Ramos (cell line): ENCODE results near the gene HDGFL2.

Experiments
- in situ Hi-C: fragments of 300-500 bp; cut with MboI; formaldehyde crosslinking; loops from one replicate; pipeline ENCODE4 v1.14.3; 2022; ENCODE audit warnings: low sequenced_read_pairs; ENCODE audit not compliant: unreplicated experiment

Gene HDGFL2

DNA sequence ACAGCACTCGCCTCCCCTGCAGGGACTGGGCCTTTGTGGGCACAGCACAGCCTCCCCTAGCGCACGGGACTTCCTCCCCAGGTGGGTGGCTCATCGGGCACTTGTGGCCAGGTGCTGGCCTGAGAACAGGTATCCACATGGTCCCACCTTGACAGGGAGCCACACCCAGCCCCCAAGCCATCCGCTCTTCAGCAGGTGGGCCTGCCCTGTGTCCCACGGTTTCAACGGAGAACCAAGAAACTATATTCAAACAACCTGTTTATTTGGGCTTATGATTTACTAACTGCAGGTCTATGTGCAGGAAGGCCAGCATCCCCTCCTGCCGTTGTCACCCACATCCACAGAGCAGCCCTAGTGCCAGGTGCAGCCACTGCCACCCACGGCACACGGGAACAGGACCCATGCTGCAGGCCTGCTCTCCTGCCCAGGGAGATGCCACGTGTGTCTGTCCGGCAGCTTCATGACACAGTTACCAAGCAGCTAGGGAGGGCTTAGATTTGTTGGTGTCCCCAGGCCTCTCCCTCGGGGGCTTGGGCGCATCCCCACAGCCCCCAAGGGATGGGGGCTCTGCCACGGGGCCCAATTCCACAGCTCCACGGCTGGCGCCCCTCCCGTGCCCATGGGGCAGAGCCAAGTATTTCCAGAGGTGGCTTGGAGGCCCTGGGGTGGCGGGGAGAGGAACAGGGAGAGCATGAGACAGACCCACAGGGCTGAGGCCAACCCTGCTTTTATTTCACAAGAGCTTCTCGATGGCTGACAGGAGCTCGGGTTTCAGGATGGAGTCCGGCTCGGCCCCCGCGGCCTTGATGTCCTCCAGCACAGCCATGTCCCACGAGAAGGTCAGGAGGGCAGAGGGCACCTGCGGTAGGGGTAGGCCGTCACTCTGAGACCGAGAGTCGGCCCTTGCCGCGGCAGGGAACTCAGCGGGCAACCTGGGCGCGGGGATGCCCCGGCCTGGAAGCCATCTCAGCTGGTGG lies 27.0 kb upstream of the HDGFL2 start:
- in situ Hi-C loops = no loop called here

DNA sequence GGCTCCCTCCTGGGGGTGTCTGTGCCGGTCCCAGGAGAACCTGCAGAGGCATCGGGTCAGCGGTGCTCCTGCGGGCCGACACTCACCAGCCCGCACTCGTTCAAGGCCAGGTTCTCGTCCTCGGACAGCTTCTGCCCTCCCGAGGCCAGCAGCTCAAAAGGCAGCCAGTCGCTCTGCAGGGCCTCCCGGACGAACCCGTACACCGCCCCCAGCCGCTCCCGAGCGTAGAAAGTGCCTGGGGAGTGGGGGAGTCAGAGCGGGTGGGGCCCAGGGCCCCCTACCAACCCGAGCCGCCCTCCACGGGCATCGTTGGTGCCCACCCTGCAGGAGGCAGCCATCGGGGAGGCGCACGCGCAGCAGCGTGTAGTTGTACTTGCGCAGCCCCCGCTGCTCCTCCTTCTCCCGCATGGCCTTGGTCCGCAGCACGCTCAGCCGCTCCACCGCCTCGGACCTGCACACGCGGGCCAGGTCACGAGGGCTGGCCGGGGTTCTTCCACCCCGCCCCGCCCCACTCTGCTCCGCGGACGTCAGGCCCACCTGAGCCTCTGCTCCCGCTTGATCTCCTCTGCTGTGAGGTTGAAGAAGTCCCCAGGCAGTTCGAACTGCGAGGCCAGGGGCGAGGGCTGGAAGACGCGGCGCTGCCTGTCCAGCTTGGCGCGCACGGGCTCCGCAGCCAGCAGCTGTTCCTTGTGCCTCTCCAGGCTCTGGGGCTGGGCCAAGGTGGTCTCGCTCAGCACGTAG lies 26.0 kb upstream of the HDGFL2 start:
- in situ Hi-C loops = no loop called here

DNA sequence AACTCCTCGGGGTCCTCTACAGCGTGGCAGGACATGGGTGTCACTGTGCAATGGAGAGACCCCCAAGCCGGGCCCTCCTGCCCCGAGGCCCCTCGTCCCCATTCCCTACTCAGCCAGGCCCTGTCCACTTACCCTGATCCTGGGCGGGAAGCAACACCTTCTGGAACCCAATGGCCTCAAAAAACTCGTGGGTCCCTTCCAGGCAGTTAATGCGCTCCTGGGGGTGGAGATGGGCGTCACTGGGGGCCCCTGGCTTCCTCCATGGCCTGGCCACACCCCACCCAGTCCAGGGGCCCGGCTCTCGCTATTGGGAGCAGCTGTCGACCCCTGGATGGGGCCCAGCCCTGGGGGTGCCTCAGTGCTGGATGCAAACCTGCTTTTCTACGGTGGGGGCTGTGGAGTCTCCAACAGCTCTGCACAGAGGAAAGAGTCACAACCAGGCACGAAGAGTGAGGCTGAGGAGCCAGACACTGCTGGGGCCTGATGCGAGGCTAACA lies 25.3 kb upstream of the HDGFL2 start:
- in situ Hi-C loops = no loop called here

DNA sequence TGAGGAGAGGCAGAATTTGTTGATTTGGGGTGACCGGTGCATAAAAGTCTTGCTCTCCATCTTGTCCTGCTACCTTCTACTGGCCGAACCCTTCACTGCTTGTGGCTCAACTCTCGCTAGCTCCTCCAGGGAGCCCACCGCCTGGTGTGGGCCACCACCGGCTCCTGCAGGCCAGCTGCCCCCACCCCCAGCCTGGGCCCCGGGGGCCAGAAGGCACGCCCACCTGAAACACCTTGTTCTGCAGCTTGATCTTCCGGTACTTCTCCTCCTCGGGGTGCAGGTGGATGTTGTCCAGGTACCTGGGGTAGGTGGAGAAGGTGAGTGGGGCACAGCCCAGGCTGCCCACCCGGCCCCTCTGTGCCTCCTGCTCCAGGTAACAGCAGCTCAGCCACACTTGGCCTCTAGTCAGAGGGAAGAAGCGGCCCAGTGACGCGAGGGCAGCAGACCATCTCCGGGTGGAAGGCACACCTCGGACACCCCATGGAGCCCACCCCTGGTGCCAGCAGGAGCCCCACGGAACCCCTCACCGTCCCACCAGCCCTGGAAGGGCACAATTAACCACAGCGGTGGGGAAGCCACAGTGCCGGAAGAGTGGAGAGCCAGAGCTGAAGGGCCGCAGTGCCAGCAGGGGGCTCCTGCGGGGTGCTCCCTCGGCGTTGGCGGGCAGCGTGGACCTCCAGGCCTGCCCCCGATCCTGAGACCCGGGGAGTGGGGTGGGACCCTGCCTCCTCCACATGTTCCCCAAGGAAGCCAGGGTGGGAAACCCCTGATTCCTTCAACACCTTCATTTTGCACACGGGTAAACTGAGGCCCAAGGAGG lies 24.6 kb upstream of the HDGFL2 start:
- in situ Hi-C loops = no loop called here

DNA sequence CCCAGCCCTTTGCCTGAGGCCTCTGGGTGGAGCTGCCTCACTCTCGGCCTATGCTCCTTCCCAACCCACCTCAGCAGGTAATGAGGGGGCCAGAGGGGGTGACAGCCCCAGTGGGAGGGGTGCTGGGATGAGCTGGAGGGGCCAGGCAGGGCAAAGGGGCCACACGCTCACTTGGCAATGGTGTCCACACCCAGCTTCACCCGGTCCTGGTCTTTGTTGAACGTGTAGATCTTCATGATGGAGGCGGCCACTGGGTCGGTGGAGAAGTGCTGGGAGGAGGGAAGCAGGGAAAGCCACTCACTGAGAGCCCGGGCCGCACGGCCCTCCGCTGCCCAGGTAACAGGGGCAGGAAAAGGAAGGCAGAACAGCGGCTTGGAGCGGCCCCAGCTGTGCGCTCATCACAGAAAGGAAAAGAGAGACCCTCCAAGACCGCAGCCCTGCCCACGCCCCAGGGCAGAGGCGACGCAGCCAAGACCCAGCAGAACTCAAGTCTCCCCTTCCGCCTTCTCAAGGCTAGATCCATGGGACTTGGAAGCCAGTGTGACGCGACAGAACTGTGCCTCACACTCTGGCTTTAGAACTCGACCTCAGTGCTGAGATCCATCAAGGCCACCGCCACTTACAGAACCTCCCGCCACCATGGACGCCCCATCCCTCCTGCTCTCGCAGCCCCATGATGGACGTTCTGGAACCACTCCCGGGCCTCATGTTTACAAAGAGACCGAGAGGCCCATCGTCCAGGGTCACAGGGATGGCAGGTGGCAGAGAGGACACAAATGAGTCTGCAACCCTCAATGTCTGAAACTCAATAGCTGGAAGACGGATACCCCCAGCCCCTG lies 23.7 kb upstream of the HDGFL2 start:
- in situ Hi-C loops = no loop called here

DNA sequence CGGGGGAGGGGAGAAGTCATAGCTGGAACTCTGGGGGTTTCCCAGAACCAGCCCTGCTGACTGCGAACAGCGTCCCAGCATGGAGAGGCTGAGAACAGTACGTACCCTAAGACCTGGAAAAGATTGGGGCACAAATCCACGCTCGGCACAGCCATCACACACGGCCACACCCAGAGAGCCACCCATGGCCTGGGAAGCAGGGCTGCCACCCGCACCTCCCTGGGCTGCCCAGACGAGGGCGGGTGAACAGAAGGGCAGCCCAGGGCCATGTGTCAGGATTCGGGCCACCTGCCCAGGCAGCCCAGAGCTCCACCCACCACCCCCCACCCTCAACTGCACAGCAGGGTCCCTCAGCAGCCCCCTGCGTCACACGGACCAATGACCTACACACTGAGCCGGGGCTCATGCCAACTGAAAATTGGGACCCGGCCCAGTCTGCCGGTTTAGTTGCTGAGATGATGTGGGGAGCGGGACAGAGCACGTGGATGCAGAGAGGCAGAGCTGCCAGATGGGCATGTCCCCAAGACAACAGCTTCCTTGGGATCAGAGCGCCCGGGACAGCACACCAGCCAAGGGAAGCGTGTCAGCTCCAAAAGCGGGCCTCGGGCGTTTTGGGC lies 23.0 kb upstream of the HDGFL2 start:
- in situ Hi-C loops = no loop called here

DNA sequence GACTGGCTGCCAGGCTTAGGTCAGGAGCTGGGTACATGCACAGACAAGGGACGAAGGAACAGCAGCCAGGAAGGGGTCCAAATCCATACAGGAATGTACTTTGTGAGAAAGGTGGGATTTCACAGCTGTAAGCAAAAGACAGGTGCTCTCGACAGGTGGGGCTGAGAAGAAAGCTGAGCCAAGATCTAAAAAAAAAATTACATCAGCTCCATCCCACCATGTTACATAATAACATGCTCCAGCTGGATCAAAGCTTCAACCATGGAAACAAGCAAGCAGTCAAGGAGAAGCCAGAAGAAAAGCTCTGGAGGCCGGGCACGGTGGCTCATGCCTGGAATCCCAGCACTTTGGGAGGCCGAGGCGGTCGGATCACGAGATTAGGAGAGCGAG lies 22.5 kb upstream of the HDGFL2 start:
- in situ Hi-C loops = no loop called here

DNA sequence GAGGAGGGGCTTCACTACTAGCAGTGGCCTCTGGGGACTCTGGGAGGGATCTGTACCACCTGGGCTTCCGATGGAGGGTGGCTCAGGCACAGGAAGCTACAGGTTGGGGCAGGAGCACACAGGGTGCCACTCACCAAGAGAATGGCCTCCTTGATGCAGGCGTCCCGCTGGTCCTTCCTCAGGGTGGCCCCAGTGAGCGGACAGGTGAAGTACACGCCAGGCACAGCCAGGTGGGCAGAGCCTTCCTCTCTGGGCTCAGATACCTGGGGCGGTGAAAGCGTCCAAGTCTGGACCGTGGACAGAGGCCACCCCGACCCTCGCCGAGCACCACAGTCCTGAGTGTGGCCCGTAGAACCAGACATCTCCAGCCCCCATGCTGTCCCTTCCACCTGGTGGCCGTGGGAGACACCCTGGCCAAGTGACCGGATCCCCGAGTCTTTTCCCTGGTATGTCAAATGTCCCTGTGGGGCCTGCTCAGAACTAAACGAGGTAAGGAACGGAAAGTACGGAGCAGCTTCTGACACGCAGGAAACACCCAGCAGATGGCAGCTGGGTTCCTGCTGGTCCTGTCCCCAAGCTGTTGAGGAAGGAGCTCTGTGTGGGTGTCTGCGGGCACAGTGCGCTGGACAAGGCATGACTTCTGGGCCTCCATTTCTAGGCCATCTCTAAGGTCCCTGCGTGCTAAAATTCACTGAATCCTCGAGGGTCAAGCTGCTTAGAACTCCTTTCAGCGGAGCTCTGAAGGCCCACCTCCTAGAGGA lies 19.7 kb upstream of the HDGFL2 start:
- in situ Hi-C loops = no loop called here

DNA sequence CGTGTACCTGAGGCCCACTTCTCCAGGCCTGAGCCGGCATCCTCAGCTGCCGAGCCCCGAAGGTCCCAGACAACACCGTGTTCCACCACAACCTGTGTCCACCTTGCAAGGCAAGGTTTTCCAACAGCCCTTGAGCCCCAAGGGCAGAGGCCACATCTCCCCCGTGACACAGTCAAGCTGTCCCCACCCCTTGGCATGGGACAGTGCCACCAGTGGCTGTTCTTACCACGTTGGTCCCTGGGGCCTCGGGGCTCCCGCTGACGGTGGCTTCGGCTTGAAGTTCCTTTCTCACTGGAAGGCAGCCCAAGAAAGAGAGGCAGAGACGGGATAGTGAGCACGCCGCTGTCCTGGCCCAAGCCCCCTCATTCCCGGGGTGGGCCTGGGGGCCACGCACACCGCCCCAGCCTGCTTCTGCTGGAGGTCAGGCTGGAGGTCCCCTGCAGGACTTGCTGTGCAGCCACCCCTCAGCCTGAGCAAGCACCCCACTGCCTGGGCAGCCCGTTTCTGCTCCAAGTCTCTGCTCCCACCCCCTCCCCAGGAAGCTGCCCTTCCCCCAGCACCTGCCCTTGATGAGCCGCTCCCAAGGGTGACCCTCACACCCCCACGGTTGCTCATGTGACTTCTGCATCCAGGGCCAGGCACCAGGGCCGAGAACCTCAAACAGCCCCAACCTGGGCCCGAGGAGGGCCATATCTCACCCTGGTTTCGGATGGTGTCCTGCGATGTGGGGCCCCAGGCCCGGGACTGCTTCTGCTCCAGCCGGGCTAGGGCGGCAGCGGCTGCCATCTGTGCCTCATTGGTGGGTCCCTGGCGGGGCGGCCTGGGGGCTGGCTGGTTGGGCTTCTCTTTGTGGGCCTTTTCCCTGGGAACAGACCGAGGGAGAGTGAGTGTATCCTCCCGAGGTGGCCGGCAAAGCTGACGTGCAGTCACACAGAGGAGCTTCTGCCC lies 18.6 kb upstream of the HDGFL2 start:
- in situ Hi-C loops = no loop called here

DNA sequence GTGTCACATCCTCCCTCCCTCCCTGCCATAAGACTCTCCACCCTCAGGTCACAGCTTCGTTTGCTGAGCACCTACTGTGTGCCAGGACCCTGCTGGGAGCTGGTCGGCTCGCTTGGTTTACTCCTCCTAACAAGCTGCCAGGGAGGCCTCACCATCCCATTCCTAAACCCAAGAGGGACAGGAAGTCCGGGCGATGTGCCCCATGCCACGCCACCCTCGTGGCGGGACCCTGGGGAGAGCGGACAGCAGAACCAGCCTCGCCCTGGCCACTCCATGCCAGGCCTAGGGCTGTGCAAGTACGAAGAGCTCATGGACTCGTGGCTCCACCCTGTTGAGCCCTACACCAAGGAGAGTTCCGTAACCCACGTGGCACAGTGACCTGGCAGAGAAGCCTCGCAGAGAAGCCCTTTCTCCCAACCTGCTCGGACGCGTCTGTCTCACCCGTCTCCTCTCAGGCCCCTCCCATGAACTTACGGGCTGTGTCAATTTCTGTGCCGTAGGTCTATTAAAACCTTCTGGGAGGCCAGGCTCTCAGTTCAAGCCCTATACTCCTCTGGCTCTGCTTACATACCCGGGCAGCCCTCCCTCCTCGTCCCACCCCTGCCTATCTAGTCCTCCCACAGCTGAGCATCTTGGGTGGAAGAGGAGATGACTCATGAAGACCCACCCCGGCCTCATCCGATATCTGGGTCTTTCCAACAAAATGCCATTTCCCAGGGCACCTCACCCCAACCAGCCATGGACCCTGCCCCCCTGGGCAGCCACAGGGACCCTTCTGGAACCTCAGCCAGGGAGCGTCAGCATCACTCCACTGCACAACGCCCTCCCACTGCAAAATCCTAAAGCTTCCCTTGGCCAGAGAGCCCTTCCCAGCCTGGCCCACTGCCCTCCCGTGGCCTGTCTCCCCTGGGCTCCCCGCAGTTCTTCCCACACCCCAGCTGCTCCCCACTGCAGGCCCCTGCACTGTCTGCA lies 17.1 kb upstream of the HDGFL2 start:
- in situ Hi-C loops = no loop called here

DNA sequence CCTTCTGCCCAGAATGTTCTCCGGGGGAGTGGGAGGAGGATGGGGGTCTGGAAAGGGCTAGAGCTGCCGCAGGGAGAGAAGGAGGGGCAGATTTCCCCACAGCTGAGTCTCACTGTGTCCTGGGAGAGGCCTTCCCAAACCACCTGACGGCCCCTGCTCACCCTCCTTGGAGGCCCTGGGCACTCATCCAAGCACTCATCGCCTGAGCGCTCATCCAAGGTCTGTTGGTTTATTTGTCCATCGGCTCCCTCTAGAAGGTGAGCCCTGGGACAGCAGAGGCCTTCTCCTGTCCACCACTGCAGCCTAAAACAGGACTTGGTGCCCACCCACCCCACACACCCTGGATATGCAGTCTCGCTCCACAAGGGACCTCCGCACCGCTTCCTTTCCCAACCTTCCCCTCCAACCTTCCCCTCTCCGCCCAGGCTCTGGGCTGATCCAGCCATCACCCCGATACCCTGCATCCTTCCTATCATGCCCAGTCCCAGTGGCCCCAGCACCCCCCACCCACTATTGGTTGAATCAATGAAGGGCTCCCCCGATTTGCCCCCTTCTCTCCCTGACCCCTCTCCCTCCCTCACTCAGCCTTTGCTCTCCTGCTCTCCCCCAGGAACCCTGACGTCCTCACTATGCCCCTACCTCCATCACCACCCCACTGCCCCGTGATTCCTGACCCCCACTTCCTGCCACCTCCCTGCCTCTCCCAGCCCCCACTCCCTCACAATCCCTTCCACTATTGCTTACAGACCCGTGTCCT lies 16.2 kb upstream of the HDGFL2 start:
- in situ Hi-C loops = no loop called here

DNA sequence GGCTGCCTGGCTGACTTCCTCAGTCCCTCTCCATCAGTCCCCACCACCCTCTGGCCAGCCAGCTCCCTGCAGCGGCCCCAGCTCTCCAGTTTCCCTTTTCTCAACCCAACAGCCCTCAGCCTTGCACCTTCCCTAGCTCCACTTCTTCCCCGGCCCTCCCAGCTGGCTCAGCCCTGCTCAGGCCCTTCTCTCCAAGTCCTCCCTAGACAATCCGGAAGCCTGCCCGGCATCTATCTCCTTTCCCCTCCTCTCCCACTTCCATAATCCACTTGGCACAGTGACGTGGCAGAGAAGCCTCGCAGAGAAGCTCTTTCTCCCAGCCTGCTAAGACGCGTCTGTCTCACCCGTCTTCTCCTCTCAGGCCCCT lies 15.6 kb upstream of the HDGFL2 start:
- in situ Hi-C loops = no loop called here

DNA sequence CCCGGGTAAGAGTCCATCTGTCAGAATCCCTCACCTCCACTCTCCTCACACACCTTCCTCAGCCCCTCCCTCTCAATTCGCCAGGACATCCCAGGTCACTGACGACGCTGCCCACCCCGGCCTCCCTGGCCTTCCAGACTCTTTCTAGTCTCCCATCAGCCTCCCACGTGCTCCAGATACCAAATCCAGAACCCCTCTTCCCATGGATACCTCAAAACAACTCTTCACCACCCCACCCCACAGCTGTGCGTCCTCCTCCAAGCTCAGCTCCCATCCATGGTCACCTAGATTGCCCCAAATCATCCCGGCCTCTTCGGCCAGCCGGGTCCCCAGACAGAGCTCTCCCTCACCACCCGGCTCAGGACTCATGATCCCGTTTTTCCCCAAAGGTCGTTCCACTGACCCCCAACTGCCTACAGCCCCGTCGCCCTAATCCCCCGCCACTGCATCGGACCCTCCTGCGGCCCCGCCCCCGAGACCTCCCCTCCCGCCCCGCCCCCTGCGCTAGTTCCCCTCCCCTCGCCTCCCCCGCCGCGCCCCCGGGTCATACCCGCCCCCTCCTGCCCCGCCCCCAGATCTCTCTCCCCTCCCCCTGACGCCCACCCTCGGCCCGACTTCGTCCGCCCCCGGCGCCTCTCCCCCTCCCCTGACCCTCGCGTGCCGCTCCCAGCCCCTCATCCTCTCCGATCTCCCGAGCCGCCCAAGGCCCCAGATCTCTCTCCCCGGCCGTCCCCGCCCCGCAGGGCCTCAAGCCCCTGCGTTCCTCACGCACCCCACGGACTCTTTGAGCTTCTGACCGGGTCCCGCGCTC lies 15.0 kb upstream of the HDGFL2 start:
- in situ Hi-C loops = no loop called here

DNA sequence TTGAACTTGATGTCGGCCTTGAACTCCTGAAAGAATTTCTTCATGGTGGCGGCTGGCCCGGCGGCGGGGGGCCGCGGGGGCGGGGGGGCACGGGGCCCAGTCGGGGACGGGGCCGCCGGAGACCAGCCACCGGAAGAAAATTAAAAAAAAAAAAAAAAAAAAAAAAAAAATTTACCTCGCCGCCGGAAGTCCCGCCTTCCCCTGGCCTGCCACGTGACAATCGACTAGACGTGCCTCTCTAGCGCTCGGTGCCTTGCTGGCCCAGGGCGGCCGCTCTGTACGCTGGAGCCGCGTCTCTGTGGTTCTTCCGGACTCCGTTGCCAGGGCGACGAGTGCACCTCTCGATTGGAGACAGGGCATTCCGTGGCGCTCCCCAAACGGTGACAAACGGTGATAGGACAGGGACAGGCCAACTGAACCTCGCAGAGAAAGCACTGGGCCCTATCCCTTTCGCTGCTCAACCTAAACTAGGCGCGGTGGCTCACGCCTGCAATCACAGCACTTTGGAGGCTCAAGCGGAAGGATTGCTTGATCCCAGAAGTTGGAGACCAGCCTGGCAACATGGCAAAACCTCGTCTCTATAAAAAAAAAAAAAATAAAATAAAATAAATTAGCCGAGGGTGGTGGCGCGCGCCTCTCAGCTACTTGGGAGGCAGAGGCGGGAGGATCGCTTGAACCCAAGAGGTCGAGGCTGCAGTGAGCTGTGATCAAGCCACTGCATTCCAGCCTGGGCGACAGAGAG lies 14.3 kb upstream of the HDGFL2 start, which contains the start of gene UBXN6:
Gene UBXN6, minus strand, starts transcription at position 141 of the 742 bp plus-strand sequence. Its CDS starts 97 bp downstream, at position 44.
- in situ Hi-C loops = no loop called here
